HL-60/S4 treated with retinoic acid at 250 ng/mL for 4 days and 3 days (cell line): ENCODE results near the gene THSD4.

Experiments
- in situ Hi-C: fragments of 300-500 bp; cut with MboI; formaldehyde crosslinking; loops from 2 replicates; pipeline ENCODE4 v1.7.0; 2022; ENCODE audit warnings: low sequenced_read_pairs

Gene THSD4

DNA sequence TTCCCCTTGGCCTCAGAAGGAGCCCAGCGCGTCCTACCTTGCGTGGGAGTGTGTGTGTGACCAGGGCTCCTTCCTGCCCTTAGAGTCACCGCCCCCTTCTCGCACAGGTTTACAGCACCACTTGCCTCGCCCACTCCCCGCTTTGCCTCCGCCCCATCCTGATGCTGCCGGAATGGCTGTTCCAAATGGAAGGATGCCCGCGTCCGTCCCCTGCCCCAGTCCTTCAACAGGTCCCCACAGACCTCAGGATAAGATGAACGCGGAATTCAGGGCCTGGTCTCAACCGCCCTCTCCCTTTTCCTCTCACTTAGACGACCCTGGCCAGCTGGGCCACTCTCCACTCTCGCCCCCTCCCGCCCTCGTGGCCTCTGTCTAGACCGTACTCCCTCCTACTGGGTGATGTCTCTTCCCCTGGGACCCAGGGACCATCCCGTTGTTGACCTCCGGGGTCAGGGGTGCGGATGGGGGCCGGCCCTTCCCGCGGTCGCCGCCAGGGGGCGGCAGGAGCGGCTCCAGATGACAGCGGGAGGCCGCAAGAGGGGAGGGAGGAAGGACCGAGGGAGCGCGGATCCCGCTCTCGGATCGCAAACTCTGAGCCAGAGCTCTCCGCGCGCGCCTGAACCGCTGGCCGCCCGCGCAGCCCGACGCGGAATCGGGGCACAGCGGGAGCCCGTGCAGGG lies at the start of gene THSD4:
TSS of gene THSD4 (plus strand) at position 585 of the 680 bp plus-strand sequence.
- in situ Hi-C loops = no loop called here

GRCh38 chr15:71066983-71067382 lies 48.3 kb upstream of the THSD4 start:
- in situ Hi-C loops = no loop called here

GRCh38 chr15:71069693-71070092 lies 45.6 kb upstream of the THSD4 start:
- in situ Hi-C loops = no loop called here

- in situ Hi-C loops = no loop called here
These were observed 43.7 kb upstream of the THSD4 start for GRCh38 chr15:71071529-71071928.

GRCh38 chr15:71072423-71072822 lies 42.8 kb upstream of the THSD4 start:
- in situ Hi-C loops = no loop called here

DNA sequence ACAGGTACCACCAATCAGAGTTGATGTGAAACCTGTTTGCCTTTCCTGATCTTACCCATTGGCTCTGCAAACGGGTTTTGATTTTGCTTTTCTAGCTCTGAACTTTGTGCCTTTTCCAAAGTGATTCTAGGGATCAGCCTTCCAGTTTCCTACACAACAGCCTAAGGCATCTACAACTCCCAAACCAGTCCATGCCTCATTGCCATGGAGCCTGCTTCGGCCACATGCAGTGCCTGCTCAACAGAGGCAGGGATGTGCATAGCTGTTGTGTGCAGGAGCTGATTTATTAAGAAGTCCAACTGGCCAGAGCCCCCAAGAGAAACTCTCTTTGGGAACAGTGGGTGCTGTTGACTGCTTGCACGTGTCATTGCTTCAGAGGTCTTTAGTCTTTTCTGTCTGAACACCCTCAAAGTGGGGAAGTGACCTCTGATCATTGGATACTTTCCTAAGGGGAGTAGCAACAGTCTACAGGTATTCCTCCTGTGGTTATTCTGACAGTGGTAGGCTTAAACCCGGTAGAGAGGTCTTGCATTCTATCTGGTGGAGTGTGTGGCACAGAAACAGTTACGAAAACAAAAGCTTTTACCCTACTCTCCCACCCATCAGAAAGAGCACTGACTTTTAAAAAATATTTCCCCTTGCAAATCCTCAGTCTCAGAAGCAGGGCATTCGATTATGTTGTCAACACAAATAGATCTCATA lies 36.6 kb upstream of the THSD4 start:
- in situ Hi-C loops = no loop called here

- in situ Hi-C loops = no loop called here
These were observed 35.8 kb upstream of the THSD4 start for GRCh38 chr15:71079208-71080044.

DNA sequence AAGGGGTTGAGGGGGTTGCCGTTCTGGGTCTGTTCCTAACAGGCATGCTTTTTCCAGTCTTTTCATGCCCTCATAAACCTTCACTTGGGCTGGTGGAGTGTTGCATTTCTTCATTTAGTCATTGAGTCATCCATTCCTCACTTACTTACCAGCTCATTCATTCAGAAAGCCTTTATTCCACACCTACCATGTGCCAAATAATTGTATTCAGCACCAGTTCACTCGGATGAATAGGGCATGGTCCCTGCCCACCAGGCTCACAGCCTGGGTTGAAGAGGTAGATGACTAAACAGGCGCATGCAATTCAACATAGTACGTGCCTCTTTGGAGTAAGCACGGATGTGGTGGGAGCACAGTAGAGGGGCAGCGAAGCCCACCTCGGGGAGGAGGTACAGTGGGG lies 35.1 kb upstream of the THSD4 start:
- in situ Hi-C loops = no loop called here

- in situ Hi-C loops = no loop called here
These were observed 34.6 kb upstream of the THSD4 start for GRCh38 chr15:71080705-71081104.

GRCh38 chr15:71082803-71083202 lies 32.5 kb upstream of the THSD4 start:
- in situ Hi-C loops = no loop called here

DNA sequence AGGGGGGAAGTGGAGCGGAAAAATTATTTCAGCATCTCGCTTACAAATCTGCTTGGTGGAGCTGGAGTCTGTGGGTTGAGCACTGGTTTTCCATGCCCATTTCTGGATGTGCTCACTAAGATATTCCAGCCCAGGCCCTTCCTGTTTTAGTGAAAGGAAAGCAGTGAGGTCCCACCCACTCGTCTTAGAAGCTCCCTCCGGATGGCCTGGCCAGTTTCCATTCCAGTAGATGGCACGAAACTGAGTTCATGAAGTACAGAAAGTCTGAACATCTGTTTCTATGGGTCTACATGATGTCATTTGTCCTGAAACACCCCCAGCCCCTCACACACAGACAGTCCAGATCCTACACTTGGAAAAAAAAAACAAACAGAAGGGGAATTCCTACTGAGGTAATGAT lies 31.9 kb upstream of the THSD4 start:
- in situ Hi-C loops = no loop called here

DNA sequence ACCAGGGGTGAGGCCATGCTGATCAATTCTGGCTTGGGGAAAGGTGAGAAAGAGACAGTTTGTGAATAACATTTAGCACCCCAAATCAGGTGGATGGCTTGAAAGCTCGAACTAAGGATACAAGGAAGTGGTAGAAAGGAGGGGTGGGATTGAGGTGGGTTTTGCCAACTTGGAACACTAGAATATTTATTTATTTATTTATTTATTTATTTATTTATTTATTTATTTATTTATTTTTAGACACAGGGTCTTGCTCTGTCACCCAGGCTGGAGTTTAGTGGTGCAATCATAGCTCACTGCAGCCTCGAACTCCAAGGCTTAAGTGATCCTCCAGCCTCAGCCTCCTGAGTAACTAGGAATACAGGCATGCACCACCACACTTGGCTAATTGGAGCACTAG lies 31.0 kb upstream of the THSD4 start:
- in situ Hi-C loops = no loop called here

- in situ Hi-C loops = no loop called here
These were observed 29.5 kb upstream of the THSD4 start for GRCh38 chr15:71085809-71086208.

DNA sequence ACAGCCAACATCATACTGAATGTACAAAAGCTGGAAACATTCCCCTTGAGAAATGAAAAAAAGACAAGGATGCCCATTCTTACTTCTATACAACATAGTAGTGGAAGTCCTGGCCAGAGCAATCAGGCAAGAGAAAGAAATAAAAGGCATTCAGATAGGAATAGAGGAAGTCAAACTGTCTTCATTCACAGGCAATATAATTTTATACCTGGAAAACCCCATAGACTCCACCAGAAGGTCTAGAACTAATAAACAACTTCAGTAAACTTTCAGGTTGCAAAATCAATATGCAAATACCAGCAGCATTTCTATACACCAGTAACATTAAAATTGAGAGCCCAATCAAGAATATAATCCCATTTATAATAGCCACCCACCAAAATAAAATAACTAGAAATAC lies 27.1 kb upstream of the THSD4 start:
- in situ Hi-C loops = no loop called here

DNA sequence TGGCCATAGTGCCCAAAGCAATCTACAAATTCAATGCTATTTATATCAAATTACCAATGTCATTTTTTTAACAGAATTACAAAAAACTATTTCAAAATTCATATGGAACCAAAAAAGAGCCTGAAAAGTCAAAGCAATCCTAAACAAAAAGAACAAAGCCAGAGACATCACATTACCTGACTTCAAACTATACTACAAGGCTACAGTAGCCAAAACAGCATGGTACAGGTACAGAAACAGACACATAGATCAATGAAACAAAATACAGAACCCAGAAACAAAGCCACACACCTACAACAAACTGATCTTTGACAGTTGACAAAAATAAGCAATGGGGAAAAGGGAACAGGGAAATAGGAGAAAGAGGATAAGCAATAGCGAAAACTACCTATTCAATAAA lies 26.6 kb upstream of the THSD4 start:
- in situ Hi-C loops = no loop called here

DNA sequence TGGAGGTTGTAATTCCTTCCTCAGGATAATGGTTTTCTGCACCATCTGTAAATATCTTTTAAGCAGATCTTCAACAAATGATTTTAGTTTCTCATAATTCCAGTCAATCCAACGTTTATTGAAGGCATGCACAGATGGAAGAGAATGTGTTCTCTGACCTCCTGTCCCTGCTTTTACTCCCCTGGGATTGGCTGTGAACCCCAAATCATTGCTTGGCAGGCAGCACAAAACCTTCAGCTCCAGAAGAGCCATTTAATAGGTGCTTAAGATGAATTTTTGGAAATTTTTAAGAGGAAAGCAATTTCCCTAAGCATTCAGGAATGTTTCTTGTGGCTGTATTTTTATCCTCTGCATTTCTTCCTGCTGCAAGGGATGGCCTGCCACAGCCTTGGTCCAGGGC lies 25.5 kb upstream of the THSD4 start:
- in situ Hi-C loops = no loop called here

- in situ Hi-C loops = no loop called here
These were observed 23.7 kb upstream of the THSD4 start for GRCh38 chr15:71091601-71092000.

DNA sequence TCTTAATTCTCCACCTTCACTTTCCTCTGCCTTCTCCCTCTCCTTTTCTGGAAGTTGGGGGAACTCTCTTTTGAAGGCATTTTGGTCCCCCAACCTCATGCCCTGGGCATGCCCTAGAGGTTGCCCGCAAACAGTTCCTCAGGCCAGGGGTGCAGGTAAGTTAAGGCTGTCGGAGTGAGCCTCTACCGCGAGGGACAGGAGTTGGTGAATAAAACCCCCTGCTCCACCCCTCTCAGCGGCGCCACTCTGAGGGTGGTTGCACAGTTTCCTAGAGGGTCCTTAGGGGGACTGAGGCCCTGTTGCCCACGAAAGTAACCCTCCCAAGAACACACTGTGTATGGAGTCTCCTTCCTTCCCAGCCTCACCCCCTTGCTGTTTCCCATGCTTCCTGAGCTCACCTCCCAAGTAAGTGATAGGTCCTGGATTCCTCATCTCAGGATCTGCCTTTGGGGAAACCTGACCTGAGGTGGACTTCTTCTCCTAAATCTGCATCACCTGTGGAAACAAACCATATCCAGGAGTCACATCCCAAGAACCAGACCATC lies 23.1 kb upstream of the THSD4 start:
- in situ Hi-C loops = no loop called here

DNA sequence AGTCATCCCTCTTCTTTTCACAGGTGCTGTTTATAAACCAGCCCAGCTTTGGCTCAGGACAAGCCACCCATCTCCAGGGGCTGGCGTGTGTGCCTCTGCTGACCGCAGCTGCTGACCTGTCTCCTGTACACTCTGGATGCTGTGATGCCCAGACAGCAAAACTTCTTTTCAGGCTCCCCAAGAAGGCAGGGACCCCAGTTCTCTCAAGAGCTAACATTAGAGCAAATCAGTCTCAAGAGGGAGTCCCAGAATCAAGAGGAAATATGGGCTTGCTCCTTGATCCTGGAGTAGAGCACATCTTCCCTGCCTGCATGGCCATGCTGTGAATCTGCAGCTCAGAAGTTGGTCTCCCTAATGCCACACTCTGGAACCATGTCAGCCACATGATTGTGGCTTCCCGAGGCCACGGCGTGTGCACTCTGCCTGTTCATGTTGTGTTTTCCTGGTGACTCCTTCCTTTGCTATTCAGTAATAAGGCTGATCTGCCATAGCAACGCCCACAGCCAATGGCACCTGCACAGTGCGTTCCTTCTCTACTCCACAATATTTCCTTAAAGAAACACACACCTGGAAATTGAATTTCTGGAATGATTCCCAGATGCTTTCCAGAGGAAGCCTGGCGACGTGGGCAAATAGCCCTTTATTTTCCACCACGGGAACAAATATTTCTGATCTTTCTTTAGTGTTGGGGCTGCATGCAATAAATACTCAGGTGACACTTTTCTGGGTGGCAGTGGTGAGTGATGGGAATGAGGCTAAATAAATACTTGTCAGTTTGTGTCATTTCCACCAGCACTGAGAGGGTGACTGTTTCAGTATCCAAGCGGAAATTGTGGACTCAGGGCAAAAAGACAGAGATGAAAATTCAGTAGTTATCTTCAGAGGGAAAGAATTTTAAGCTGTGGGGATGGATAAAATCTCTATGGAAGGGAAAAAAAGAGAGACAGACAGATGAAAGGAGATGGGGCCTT lies 21.9 kb upstream of the THSD4 start:
- in situ Hi-C loops = no loop called here

- in situ Hi-C loops = no loop called here
These were observed 21.1 kb upstream of the THSD4 start for GRCh38 chr15:71094137-71094536.
